Measurements from ENCODE around the gene NELFB.
"Not testable (repeated sequence)": the region's sequence is repeated elsewhere in the genome, so short reads cannot be mapped to it uniquely, and the experiment has no call there.

Gene NELFB

DNA sequence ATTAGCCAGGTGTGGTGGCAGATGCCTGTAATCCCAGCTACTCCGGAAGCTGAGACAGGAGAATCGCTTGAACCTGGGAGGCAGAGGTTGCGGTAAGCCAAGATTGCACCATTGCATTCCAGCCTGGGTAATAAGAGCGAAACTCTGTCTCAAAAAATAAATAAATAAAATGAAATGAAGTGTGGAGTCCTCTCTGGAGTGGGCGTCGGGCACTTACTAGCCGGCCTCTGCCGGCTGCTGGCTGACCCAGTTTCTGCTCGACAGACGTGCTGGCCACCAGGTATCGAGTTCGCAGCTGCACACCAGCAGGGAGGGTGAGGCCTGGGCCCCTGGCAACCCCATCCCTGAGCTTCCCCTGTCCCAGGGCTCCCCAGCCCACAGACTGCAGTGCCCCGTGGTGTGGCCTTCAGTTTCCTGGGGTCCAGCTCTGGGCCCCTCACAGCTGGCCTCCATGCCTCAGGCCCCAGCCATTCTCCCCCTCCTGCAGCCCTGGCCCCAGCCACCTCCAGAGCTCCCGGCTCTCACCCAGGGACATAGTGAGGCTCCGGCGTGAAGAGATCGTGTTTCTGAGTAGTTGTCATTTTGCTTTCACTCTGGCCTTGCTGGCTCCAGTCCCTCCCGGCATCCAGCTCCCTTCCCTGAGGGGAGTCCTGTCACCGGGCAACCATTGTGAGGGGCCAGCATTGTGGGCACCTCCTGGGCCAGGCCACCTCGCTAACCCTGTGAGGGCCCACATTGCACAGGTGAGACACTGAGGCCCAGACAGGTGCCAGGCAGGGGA lies 7.8 kb upstream of the NELFB start:
- DNase-seq (ENCODE audit: low spot score), result no peak

GRCh38 chr9:137247916-137248175 lies 7.3 kb upstream of the NELFB start:
- no peak for DNase-seq (ENCODE audit: low spot score)

GRCh38 chr9:137250329-137251193 lies 4.6 kb upstream of the NELFB start:
- DNase-seq (ENCODE audit: low spot score), result no peak

DNA sequence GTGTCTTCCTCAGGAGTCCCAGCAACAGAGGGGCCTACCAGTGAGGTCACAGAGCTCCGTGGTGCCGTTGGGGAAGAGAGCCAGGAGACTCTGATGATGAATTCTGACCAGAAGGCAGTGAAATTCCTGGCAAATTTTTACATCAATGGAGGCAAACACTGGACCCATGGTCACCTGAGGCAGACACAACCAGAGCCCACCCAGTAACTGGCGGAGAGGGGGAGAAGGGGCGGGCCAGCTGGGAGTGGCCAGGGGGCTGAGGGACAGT lies 4.0 kb upstream of the NELFB start, which contains the start of gene STPG3:
TSS of gene STPG3 (plus strand) at position 93 of the 268 bp plus-strand sequence. CDS start at position 94, 1 bp downstream.
- DNase-seq (ENCODE audit: low spot score), result no peak

GRCh38 chr9:137251490-137252268 lies 3.4 kb upstream of the NELFB start:
- no peak for DNase-seq (ENCODE audit: low spot score)

- DNase-seq (ENCODE audit: low spot score), result peak; percentile 79
Measured at GRCh38 chr9:137252555-137253506, 2.3 kb upstream of the NELFB start.

DNA sequence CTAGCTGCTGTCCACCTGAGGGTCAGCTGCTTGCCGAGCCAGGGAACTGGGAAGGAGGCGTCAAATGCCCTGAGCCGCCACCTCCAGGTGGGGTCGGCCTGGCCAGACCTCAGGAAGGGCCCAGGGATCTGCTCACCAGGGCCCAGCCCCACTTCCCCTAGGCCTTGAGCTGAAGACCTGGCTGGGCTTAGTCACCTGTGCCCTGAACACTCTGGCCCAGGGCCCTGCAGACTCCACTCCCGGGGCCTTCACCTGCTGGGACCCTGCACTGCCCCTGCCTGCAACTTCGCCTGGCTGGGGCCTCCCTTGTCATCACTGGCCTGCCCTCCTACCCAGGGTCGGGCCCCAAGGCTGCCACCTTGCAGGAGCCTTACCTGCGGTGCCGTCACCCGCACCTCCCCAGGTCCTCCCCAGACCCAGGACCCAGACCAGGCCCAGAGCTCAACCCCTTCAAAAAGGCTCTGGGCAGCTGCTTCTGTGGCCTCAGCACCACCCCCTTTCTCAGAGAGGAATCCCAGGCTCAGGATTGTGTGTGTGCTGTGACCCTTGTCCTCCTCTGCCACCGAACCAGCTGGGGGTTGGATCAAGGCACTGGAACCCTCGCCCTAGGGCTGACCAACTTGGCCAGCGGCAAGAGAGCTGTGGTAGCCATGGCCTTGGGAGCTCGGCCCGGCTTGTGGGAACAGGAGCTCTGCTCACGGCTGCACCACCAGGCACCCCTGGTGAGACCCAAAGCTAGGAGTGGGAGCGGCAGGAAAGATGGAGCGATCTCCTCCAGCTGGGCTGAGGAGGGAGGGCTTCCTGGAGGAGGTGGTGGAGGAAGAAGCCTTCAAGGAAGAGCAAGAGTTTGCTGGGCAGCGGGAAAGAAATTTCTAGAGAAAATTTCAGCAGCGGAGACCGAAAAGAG lies 1.2 kb upstream of the NELFB start:
- DNase-seq (ENCODE audit: low spot score), result no peak

DNA sequence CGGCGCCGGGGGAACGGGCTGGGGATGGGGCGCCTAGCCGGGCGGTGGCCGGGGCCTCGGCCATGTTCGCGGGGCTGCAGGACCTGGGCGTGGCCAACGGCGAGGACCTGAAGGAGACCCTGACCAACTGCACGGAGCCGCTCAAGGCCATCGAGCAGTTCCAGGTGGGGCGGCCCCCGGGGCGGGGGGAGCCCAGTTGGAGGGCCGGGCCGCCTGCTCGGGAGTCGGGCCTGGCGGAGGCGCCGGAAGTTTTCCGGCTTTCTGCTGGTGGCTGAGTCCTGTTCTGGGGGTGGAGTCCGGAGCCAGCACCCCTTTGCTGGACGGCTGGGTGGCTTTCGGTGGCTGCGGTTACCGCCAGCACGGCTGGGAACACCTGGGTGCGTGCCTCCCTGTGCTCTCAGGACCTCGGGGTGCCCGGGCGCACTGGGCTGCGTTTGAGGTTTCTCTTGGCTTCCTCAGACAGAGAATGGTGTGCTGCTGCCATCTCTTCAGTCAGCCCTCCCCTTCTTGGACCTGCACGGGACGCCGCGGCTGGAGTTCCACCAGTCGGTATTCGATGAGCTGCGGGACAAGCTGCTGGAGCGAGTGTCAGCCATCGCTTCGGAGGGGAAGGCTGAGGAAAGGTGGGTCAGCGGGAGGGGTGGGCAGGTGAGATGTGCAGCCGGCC lies 454 bp downstream of the NELFB start:
- no peak for DNase-seq (ENCODE audit: low spot score)

- DNase-seq (ENCODE audit: low spot score), result no peak
Measured at GRCh38 chr9:137256362-137256761, 1.2 kb downstream of the NELFB start.

- no peak for DNase-seq (ENCODE audit: low spot score)
Measured at GRCh38 chr9:137256856-137257255, 1.7 kb downstream of the NELFB start.

DNA sequence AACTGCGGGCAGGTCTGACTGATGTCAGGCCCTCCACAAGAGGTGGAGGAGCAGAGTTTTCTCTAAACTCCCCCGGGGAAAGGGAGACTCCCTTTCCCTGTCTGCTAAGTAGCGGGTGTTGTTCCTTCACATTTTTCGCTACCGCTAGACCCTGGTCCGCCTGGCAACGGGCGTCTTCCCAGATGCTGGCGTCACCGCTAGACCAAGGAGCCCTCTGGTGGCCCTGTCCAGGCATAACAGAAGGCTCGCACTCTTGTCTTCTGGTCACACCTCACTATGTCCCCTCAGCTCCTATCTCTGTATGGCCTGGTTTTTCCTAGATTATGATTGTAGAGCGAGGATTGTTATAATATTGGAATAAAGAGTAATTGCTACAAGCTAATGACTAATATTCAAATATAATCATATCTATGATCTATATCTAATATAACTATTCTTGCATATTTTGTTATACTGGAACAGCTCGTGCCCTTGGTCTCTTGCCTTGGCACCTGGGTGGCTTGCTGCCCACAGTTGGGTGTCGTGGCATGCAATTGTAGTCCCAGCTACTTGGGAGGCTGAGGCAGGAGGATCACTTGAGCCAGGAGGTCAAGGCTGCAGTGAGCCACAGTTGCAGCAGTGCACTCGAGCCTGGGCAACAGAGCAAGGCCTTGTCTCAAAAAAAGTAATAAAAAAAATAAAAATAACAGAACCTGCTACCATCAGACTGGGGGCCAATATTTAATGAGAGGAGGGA lies 7.2 kb downstream of the NELFB start:
- DNase-seq (ENCODE audit: low spot score), result not testable (repeated sequence)

GRCh38 chr9:137262909-137263285 lies 7.8 kb downstream of the NELFB start:
- DNase-seq (ENCODE audit: low spot score), result no peak

DNA sequence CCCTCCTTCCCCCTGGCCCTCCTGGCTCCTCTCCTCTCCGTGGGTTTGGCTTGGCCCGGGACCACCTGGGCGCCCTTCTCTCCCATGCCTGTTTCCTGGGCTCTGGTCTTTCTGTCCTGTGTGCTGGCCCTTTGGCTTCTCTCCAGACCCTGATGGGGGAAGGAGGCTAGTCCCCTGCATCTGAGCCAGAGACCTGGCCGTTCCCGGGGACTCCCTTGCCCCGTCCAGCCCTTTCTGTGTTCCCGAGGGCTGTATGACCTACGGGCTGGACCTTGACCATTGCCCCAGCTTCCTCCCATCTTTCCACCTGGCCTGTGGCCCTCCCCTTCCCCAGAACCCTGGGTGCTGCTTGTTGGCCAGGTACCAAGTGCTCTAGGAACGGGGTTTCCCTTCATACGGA lies 8.4 kb downstream of the NELFB start:
- DNase-seq (ENCODE audit: low spot score), result no peak

GRCh38 chr9:137264067-137264466 lies 8.9 kb downstream of the NELFB start:
- no peak for DNase-seq (ENCODE audit: low spot score)

DNA sequence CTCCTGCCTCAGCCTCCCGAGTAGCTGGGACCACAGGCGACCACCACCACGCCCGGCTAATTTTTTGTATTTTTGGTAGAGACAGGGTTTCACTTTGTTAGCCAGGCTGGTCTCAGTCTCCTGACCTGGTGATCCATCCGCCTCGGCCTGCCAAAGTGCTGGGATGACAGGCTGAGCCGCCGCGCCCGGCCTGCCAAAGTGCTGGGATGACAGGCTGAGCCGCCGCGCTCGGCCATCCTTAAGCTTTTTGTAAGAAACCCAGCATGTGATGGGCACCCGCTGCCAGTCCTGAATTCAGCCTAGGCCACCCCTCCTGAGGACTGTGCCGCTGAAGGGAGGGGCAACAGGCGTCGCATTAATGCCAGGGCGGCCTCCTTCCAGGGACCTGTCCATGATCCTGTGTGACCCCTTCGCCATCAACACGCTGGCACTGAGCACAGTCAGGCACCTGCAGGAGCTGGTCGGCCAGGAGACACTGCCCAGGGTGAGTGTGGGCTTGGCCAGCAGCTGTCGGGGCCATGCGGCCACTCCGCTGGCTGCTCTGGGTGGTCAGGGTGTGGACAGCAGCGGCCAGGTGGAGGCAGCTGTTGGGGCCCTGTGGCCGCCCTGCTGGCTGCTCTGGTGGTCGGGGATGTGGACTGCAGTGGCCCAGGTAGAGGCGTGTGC lies 10.5 kb downstream of the NELFB start:
- no peak for DNase-seq (ENCODE audit: low spot score)

- DNase-seq (ENCODE audit: low spot score), result no peak
Measured at GRCh38 chr9:137266162-137266527, 11.0 kb downstream of the NELFB start.

DNA sequence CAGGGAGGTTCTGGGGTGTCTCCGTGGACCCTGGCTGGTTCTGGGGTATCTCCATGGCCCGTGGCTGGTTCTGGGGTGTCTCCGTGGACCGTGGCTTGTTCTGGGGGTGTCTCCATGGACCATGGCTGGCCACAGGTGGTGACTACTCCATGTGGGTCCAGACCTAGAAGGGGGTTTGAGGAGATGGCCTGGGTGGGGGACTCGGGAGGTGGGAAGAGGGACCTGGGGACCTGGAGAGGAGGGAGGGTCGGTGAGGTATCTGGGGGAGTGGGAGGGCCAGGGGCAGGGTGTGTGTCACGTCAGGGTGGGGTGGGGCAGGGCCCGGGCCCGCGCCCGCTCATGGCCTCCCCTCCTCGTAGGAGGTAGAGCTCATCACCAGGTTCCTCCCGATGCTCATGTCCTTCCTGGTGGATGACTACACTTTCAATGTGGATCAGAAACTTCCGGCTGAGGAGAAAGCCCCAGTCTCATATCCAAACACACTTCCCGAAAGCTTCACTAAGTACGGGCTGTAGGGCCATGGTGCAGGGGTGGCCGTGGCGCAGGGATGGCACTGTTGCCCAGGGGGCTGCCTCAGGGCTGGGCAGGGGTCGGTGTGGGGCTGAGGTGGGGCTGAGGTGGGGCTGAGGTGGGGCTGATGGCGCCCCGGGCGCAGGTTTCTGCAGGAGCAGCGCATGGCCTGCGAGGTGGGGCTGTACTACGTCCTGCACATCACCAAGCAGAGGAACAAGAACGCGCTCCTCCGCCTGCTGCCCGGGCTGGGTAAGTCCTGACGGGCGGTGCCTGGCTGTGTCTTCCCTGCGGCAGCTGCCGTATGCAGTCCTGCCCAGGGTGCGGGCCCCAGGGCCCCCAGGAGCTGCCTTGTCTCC lies 11.7 kb downstream of the NELFB start:
- no peak for DNase-seq (ENCODE audit: low spot score)

DNA sequence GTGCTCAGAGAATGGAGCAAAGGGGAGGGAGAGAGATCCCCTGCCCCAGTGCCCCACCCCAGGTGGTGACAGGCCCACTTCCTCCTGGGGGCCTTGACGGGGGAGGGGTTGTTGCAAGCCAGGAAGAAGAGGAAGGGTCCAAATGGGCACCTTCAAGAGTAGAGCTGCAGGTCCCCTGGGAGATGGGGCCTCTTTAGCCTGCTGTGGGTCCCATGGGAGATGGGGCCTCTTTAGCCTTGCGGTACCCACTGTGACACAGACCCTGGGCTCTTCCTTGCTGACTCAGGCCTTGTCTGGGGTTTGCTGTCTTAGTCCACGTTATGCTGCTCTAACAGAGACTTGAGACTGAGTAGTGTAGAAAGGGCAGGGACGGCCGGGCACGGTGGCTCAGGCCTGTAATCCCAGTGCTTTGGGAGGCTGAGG lies 12.8 kb downstream of the NELFB start:
- DNase-seq (ENCODE audit: low spot score), result no peak

All from iPS-NIHi11 (cell line).